ENCODE data around the gene B3GALT2. TPM values are rescaled to one million over a fixed set of nuclear protein-coding genes. Genes with fewer than 3 reads are reported as not detected.

Gene B3GALT2
- polyA plus RNA-seq, 1 experiment = 8.0 TPM

GRCh38 chr1:193221651-193222050 is 35.2 kb upstream of the B3GALT2 start:
- no peaks in the 10 kb centered on the region for H3K27me3 ChIP-seq (ENCODE audit: control insufficient read depth, insufficient read depth, low read length)
- H3K27ac ChIP-seq (ENCODE audit: low read depth, low read length) = no peak overlapping the region
- no peak overlapping the region for H3K4me3 ChIP-seq (ENCODE audit: low read depth, low read length)
- no peaks in the 10 kb centered on the region for H3K9me3 ChIP-seq (ENCODE audit: control insufficient read depth, insufficient read depth, low read length)
- ChIA-PET CTCF (no interaction called here), POLR2A (no interaction called here)
- DNase-seq (ENCODE audit: low read depth, low spot score) = no peak
- TF ChIP-seq CTCF (IDR thresholded peaks at IDR 0.05; ENCODE audit: low read depth, low read length) = no peak

- Histone ChIP-seq H3K27me3 (ENCODE audit: control insufficient read depth, insufficient read depth, low read length) (no peaks in the 10 kb centered on the region), H3K9me3 (ENCODE audit: control insufficient read depth, insufficient read depth, low read length) (peaks cover 4% of the 10 kb centered on the region), H3K4me3 (ENCODE audit: low read depth, low read length) (no peak overlapping the region), H3K27ac (ENCODE audit: low read depth, low read length) (no peak overlapping the region)
- no peak for DNase-seq (ENCODE audit: low read depth, low spot score)
- POLR2A ChIA-PET = no interaction called here
- CTCF ChIA-PET = no interaction called here
- no peak for TF ChIP-seq CTCF (IDR thresholded peaks at IDR 0.05; ENCODE audit: low read depth, low read length)
Observed at GRCh38 chr1:193219391-193219790, 33.0 kb upstream of the B3GALT2 start.

GRCh38 chr1:193216920-193217319 is 30.5 kb upstream of the B3GALT2 start:
- no peak for DNase-seq (ENCODE audit: low read depth, low spot score)

GRCh38 chr1:193213998-193214397 is 27.6 kb upstream of the B3GALT2 start:
- ChIA-PET CTCF (no interaction called here), POLR2A (no interaction called here)
- Histone ChIP-seq H3K27me3 (ENCODE audit: control insufficient read depth, insufficient read depth, low read length) (no peaks in the 10 kb centered on the region), H3K27ac (ENCODE audit: low read depth, low read length) (no peak overlapping the region), H3K4me3 (ENCODE audit: low read depth, low read length) (no peak overlapping the region), H3K9me3 (ENCODE audit: control insufficient read depth, insufficient read depth, low read length) (peaks cover 4% of the 10 kb centered on the region)
- DNase-seq (ENCODE audit: low read depth, low spot score) = no peak
- TF ChIP-seq CTCF (IDR thresholded peaks at IDR 0.05; ENCODE audit: low read depth, low read length) = no peak

More at GRCh38 chr1:193216920-193217319, 30.5 kb upstream of the B3GALT2 start:
- no peak for TF ChIP-seq CTCF (IDR thresholded peaks at IDR 0.05; ENCODE audit: low read depth, low read length)
- Histone ChIP-seq H3K9me3 (ENCODE audit: control insufficient read depth, insufficient read depth, low read length) (peaks cover 4% of the 10 kb centered on the region), H3K4me3 (ENCODE audit: low read depth, low read length) (no peak overlapping the region), H3K27me3 (ENCODE audit: control insufficient read depth, insufficient read depth, low read length) (no peaks in the 10 kb centered on the region), H3K27ac (ENCODE audit: low read depth, low read length) (no peak overlapping the region)
- CTCF ChIA-PET = no interaction called here
- POLR2A ChIA-PET = no interaction called here

GRCh38 chr1:193212637-193213036 is 26.2 kb upstream of the B3GALT2 start:
- DNase-seq (ENCODE audit: low read depth, low spot score) = no peak
- ChIA-PET POLR2A (no interaction called here), CTCF (no interaction called here)
- TF ChIP-seq CTCF (IDR thresholded peaks at IDR 0.05; ENCODE audit: low read depth, low read length) = no peak
- Histone ChIP-seq H3K4me3 (ENCODE audit: low read depth, low read length) (no peak overlapping the region), H3K27ac (ENCODE audit: low read depth, low read length) (no peak overlapping the region), H3K27me3 (ENCODE audit: control insufficient read depth, insufficient read depth, low read length) (no peaks in the 10 kb centered on the region), H3K9me3 (ENCODE audit: control insufficient read depth, insufficient read depth, low read length) (peaks cover 4% of the 10 kb centered on the region)

Data from AG04450 (cell line).